ENCODE data around the gene ZNF330. TPM values are rescaled to one million over a fixed set of nuclear protein-coding genes. Genes with fewer than 3 reads are reported as not detected.

Gene ZNF330
- polyA plus RNA-seq, 1 donor (not counting 4 experiments of a cell fraction or from before 2014, with no cell fraction given), result 31.1 TPM

DNA sequence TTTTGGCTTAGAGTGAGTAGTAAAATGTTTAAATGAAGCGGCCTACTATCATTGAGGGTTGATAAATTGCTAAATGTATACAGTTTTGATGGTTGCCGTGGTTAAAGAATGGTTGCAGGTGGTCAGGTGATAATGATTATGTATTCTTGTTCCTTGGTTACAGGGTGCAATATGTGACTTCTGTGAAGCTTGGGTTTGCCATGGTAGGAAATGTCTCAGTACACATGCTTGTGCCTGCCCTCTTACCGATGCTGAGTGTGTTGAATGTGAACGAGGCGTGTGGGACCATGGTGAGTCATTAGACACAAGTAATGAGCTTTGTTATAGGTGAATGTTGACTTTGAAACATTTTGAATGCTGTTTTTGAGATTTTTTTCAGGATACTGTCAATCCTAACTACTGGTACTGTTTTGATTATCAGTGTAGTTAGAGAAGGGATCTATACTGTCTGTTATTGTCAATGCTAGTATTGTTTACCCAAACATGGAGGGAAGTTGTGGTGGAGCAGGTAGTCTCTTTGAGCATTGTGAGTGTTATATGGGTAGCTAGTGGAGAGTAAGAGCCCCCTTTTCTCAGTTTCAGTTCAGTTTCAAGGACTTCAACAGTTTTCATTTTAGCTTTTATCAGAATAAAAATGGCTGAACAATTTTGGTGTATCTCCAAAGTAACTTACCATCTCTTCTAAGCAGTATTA, 8.9 kb downstream of the ZNF330 start:
- no peak overlapping the region for H3K4me2 ChIP-seq (ENCODE audit: control insufficient read depth, extremely low read depth, insufficient read depth, low read depth, low read length)
- H3K9me3 ChIP-seq (ENCODE audit: control insufficient read depth, low read depth, low read length), result no peaks in the 10 kb centered on the region
- no peak overlapping the region for H3K4me3 ChIP-seq (ENCODE audit: control insufficient read depth in 2 of 3, extremely low read depth in 1 of 3, insufficient read depth in 2 of 3, low read depth in 1 of 3, low read length in 3 of 3)
- no peak overlapping the region for H3K9ac ChIP-seq (ENCODE audit: control insufficient read depth, extremely low read depth, insufficient read depth, low read length)
- H3K27me3 ChIP-seq (ENCODE audit: control insufficient read depth, extremely low read depth, insufficient read depth, low read length), result no peaks in the 10 kb centered on the region
- no peak overlapping the region for H2AFZ ChIP-seq (ENCODE audit: control insufficient read depth, low read length)
- no peaks in the 10 kb centered on the region for H4K20me1 ChIP-seq (ENCODE audit: control insufficient read depth, extremely low read depth, insufficient read depth, low read length)
- H3K9me1 ChIP-seq (ENCODE audit: control insufficient read depth, extremely low read depth, insufficient read depth, low read length), result no peaks in the 10 kb centered on the region
- H3K79me2 ChIP-seq (ENCODE audit: control insufficient read depth, insufficient read depth, low read length), result peaks cover 6% of the 10 kb centered on the region
- peaks cover 14 to 21% of the 10 kb centered on the region in 2 experiments for H3K36me3 ChIP-seq (ENCODE audit: control insufficient read depth in 2 of 2, extremely low read depth in 1 of 2, insufficient read depth in 2 of 2, low read length in 2 of 2)
- peak overlapping the region; percentile 31 for H3K27ac ChIP-seq (ENCODE audit: control insufficient read depth, insufficient read depth, low read length)
- DNase-seq (ENCODE audit: low read depth, low spot score) (peak; percentile 17), FAIRE-seq (peak; percentile 60)
- no peaks in the 10 kb centered on the region for H3K4me1 ChIP-seq (ENCODE audit: control insufficient read depth, extremely low read depth, insufficient read depth, low read length)
- TF ChIP-seq EZH2 (IDR thresholded peaks at IDR 0.05; ENCODE audit: low read length), result no peak
- TF ChIP-seq, protein P1, sequence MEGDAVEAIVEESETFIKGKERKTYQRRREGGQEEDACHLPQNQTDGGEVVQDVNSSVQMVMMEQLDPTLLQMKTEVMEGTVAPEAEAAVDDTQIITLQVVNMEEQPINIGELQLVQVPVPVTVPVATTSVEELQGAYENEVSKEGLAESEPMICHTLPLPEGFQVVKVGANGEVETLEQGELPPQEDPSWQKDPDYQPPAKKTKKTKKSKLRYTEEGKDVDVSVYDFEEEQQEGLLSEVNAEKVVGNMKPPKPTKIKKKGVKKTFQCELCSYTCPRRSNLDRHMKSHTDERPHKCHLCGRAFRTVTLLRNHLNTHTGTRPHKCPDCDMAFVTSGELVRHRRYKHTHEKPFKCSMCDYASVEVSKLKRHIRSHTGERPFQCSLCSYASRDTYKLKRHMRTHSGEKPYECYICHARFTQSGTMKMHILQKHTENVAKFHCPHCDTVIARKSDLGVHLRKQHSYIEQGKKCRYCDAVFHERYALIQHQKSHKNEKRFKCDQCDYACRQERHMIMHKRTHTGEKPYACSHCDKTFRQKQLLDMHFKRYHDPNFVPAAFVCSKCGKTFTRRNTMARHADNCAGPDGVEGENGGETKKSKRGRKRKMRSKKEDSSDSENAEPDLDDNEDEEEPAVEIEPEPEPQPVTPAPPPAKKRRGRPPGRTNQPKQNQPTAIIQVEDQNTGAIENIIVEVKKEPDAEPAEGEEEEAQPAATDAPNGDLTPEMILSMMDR (optimal IDR thresholded peaks at IDR 0.05 in 1 of 3, IDR thresholded peaks at IDR 0.05 in 1 of 3, conservative IDR thresholded peaks at IDR 0.05 in 1 of 3; ENCODE audit: extremely low read depth in 1 of 3, insufficient read depth in 2 of 3, low read length in 3 of 3), result no peak
- dilution Hi-C loops (cut with MboI; ENCODE audit: extremely low pct_ligation_motif_present, low sequenced_read_pairs), result no loop called here

DNA sequence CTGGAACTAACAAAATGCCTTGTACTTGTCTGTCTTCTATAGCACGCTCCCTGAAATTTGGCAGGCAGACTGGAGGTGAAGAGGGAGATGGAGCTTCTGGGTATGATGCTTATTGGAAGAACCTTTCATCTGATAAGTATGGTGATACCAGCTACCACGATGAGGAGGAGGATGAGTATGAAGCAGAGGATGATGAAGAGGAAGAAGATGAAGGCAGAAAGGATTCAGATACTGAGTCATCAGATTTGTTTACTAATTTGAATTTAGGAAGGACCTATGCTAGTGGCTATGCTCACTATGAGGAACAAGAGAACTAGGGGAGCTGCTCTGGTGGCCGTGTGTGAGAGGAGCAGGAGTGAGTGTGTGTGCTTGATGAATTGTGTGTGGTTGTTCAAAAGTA, 13.0 kb downstream of the ZNF330 start:
- no peak overlapping the region for H3K4me3 ChIP-seq (ENCODE audit: control insufficient read depth in 2 of 3, extremely low read depth in 1 of 3, insufficient read depth in 2 of 3, low read depth in 1 of 3, low read length in 3 of 3)
- H4K20me1 ChIP-seq (ENCODE audit: control insufficient read depth, extremely low read depth, insufficient read depth, low read length), result no peaks in the 10 kb centered on the region
- no peaks in the 10 kb centered on the region for H3K4me1 ChIP-seq (ENCODE audit: control insufficient read depth, extremely low read depth, insufficient read depth, low read length)
- TF ChIP-seq, protein P1 (optimal IDR thresholded peaks at IDR 0.05 in 1 of 3, IDR thresholded peaks at IDR 0.05 in 1 of 3, conservative IDR thresholded peaks at IDR 0.05 in 1 of 3; ENCODE audit: extremely low read depth in 1 of 3, insufficient read depth in 2 of 3, low read length in 3 of 3), result no peak
- no peak for TF ChIP-seq EZH2 (IDR thresholded peaks at IDR 0.05; ENCODE audit: low read length)
- H2AFZ ChIP-seq (ENCODE audit: control insufficient read depth, low read length), result no peak overlapping the region
- DNase-seq (ENCODE audit: low read depth, low spot score), result no peak
- no peaks in the 10 kb centered on the region for H3K9me3 ChIP-seq (ENCODE audit: control insufficient read depth, low read depth, low read length)
- no peaks in the 10 kb centered on the region for H3K9me1 ChIP-seq (ENCODE audit: control insufficient read depth, extremely low read depth, insufficient read depth, low read length)
- no peak overlapping the region for H3K9ac ChIP-seq (ENCODE audit: control insufficient read depth, extremely low read depth, insufficient read depth, low read length)
- no peak for FAIRE-seq
- dilution Hi-C loops (cut with MboI; ENCODE audit: extremely low pct_ligation_motif_present, low sequenced_read_pairs), result no loop called here
- no peak overlapping the region for H3K27ac ChIP-seq (ENCODE audit: control insufficient read depth, insufficient read depth, low read length)
- H3K79me2 ChIP-seq (ENCODE audit: control insufficient read depth, insufficient read depth, low read length), result no peaks in the 10 kb centered on the region
- no peaks in the 10 kb centered on the region for H3K27me3 ChIP-seq (ENCODE audit: control insufficient read depth, extremely low read depth, insufficient read depth, low read length)
- no peak overlapping the region for H3K4me2 ChIP-seq (ENCODE audit: control insufficient read depth, extremely low read depth, insufficient read depth, low read depth, low read length)
- peaks cover 16 to 18% of the 10 kb centered on the region in 2 experiments for H3K36me3 ChIP-seq (ENCODE audit: control insufficient read depth in 2 of 2, extremely low read depth in 1 of 2, insufficient read depth in 2 of 2, low read length in 2 of 2)
